ENCODE results near the gene ZBTB22. TPM values are rescaled to one million over a fixed set of nuclear protein-coding genes. Genes with fewer than 3 reads are reported as not detected.
"Not testable (repeated sequence)": the region's sequence is repeated elsewhere in the genome, so short reads cannot be mapped to it uniquely, and the experiment has no call there.

ZBTB22 gene
- polyA plus RNA-seq, 1 donor (not counting 4 experiments of a cell fraction or from before 2014, with no cell fraction given), result 6.5 TPM

- H3K4me2 ChIP-seq (ENCODE audit: control insufficient read depth, extremely low read depth, insufficient read depth, low read depth, low read length), result peak within 1 kb of the TSS; percentile 78
- H3K36me3 ChIP-seq (ENCODE audit: control insufficient read depth in 2 of 2, extremely low read depth in 1 of 2, insufficient read depth in 2 of 2, low read length in 2 of 2), result peaks cover 34 to 54% of the 10 kb centered on the region in 2 experiments
- peaks cover 2% of the 10 kb centered on the region for H3K9me1 ChIP-seq (ENCODE audit: control insufficient read depth, extremely low read depth, insufficient read depth, low read length)
- H3K4me3 ChIP-seq (ENCODE audit: control insufficient read depth in 2 of 3, extremely low read depth in 1 of 3, insufficient read depth in 2 of 3, low read depth in 1 of 3, low read length in 3 of 3), result peak within 1 kb of the TSS in 2 of 3 experiments; percentile 16 to 100
- FAIRE-seq (no peak), DNase-seq (ENCODE audit: low read depth, low spot score) (no peak)
- peak within 1 kb of the TSS; percentile 8 for H3K27ac ChIP-seq (ENCODE audit: control insufficient read depth, insufficient read depth, low read length)
- dilution Hi-C loops (cut with MboI; ENCODE audit: extremely low pct_ligation_motif_present, low sequenced_read_pairs), result no loop called here
- H2AFZ ChIP-seq (ENCODE audit: control insufficient read depth, low read length), result no peak within 1 kb of the TSS
- H4K20me1 ChIP-seq (ENCODE audit: control insufficient read depth, extremely low read depth, insufficient read depth, low read length), result peaks cover 36% of the 10 kb centered on the region
- H3K27me3 ChIP-seq (ENCODE audit: control insufficient read depth, extremely low read depth, insufficient read depth, low read length), result no peaks in the 10 kb centered on the region
- H3K4me1 ChIP-seq (ENCODE audit: control insufficient read depth, extremely low read depth, insufficient read depth, low read length), result peaks cover 31% of the 10 kb centered on the region
- H3K9ac ChIP-seq (ENCODE audit: control insufficient read depth, extremely low read depth, insufficient read depth, low read length), result peak within 1 kb of the TSS; percentile 57
- TF ChIP-seq EZH2 (IDR thresholded peaks at IDR 0.05; ENCODE audit: low read length), result no peak
- peak in 2 of 3 experiments; percentile 53 to 57 for TF ChIP-seq CTCF (optimal IDR thresholded peaks at IDR 0.05 in 1 of 3, IDR thresholded peaks at IDR 0.05 in 1 of 3, conservative IDR thresholded peaks at IDR 0.05 in 1 of 3; ENCODE audit: extremely low read depth in 1 of 3, insufficient read depth in 2 of 3, low read length in 3 of 3)
- H3K9me3 ChIP-seq (ENCODE audit: control insufficient read depth, low read depth, low read length), result no peaks in the 10 kb centered on the region
- H3K79me2 ChIP-seq (ENCODE audit: control insufficient read depth, insufficient read depth, low read length), result peaks cover 39% of the 10 kb centered on the region
Observed at GRCh38 chr6:33276864-33277662, 40.5 kb downstream of the ZBTB22 start, which contains the start of gene B3GALT4. TSS of gene B3GALT4 (plus strand) at chr6:33277123. CDS start at chr6:33277420, 297 bp downstream.

GRCh38 chr6:33276581-33276863, 41.0 kb downstream of the ZBTB22 start:
- no peak for DNase-seq (ENCODE audit: low read depth, low spot score)
- Histone ChIP-seq H3K4me2 (ENCODE audit: control insufficient read depth, extremely low read depth, insufficient read depth, low read depth, low read length) (peak overlapping the region; percentile 78), H4K20me1 (ENCODE audit: control insufficient read depth, extremely low read depth, insufficient read depth, low read length) (peaks cover 36% of the 10 kb centered on the region), H2AFZ (ENCODE audit: control insufficient read depth, low read length) (no peak overlapping the region), H3K4me1 (ENCODE audit: control insufficient read depth, extremely low read depth, insufficient read depth, low read length) (peaks cover 31% of the 10 kb centered on the region), H3K36me3 (ENCODE audit: control insufficient read depth in 2 of 2, extremely low read depth in 1 of 2, insufficient read depth in 2 of 2, low read length in 2 of 2) (peaks cover 34 to 51% of the 10 kb centered on the region in 2 experiments), H3K4me3 (ENCODE audit: control insufficient read depth in 2 of 3, extremely low read depth in 1 of 3, insufficient read depth in 2 of 3, low read depth in 1 of 3, low read length in 3 of 3) (peak overlapping the region in 1 of 3 experiments; percentile 41), H3K9me3 (ENCODE audit: control insufficient read depth, low read depth, low read length) (no peaks in the 10 kb centered on the region), H3K9ac (ENCODE audit: control insufficient read depth, extremely low read depth, insufficient read depth, low read length) (peak overlapping the region; percentile 57), H3K9me1 (ENCODE audit: control insufficient read depth, extremely low read depth, insufficient read depth, low read length) (peaks cover 2% of the 10 kb centered on the region), H3K79me2 (ENCODE audit: control insufficient read depth, insufficient read depth, low read length) (peaks cover 41% of the 10 kb centered on the region), H3K27ac (ENCODE audit: control insufficient read depth, insufficient read depth, low read length) (peak overlapping the region; percentile 8), H3K27me3 (ENCODE audit: control insufficient read depth, extremely low read depth, insufficient read depth, low read length) (no peaks in the 10 kb centered on the region)
- dilution Hi-C loops (cut with MboI; ENCODE audit: extremely low pct_ligation_motif_present, low sequenced_read_pairs), result no loop called here
- FAIRE-seq, result no peak
- no peak for TF ChIP-seq EZH2 (IDR thresholded peaks at IDR 0.05; ENCODE audit: low read length)
- no peak for TF ChIP-seq CTCF (optimal IDR thresholded peaks at IDR 0.05 in 1 of 3, IDR thresholded peaks at IDR 0.05 in 1 of 3, conservative IDR thresholded peaks at IDR 0.05 in 1 of 3; ENCODE audit: extremely low read depth in 1 of 3, insufficient read depth in 2 of 3, low read length in 3 of 3)

GRCh38 chr6:33275795-33276580, 41.6 kb downstream of the ZBTB22 start:
- H3K9me3 ChIP-seq (ENCODE audit: control insufficient read depth, low read depth, low read length); H2AFZ ChIP-seq (ENCODE audit: control insufficient read depth, low read length); H3K9me1 ChIP-seq (ENCODE audit: control insufficient read depth, extremely low read depth, insufficient read depth, low read length); dilution Hi-C loops (cut with MboI; ENCODE audit: extremely low pct_ligation_motif_present, low sequenced_read_pairs); FAIRE-seq; DNase-seq (ENCODE audit: low read depth, low spot score); H3K27me3 ChIP-seq (ENCODE audit: control insufficient read depth, extremely low read depth, insufficient read depth, low read length): not testable (repeated sequence)
- peaks cover 30 to 51% of the 10 kb centered on the region in 2 experiments for H3K36me3 ChIP-seq (ENCODE audit: control insufficient read depth in 2 of 2, extremely low read depth in 1 of 2, insufficient read depth in 2 of 2, low read length in 2 of 2)
- H3K4me3 ChIP-seq (ENCODE audit: control insufficient read depth in 2 of 3, extremely low read depth in 1 of 3, insufficient read depth in 2 of 3, low read depth in 1 of 3, low read length in 3 of 3), result peak overlapping the region in 2 of 3 experiments; percentile 25 to 100
- H3K9ac ChIP-seq (ENCODE audit: control insufficient read depth, extremely low read depth, insufficient read depth, low read length), result peak overlapping the region; percentile 57
- H3K27ac ChIP-seq (ENCODE audit: control insufficient read depth, insufficient read depth, low read length), result peak overlapping the region; percentile 8
- H3K4me2 ChIP-seq (ENCODE audit: control insufficient read depth, extremely low read depth, insufficient read depth, low read depth, low read length), result peak overlapping the region; percentile 93
- H3K79me2 ChIP-seq (ENCODE audit: control insufficient read depth, insufficient read depth, low read length), result peaks cover 46% of the 10 kb centered on the region
- peaks cover 36% of the 10 kb centered on the region for H4K20me1 ChIP-seq (ENCODE audit: control insufficient read depth, extremely low read depth, insufficient read depth, low read length)
- peaks cover 31% of the 10 kb centered on the region for H3K4me1 ChIP-seq (ENCODE audit: control insufficient read depth, extremely low read depth, insufficient read depth, low read length)
